HepG2 (cell line): ENCODE results near the gene ANKRD39. TPM values are rescaled to one million over a fixed set of nuclear protein-coding genes. Genes with fewer than 3 reads are reported as not detected.

ENCODE experiments used
- GPN1 ChIP-seq: sonication (generic); formaldehyde crosslinking; IDR thresholded peaks from 2 replicates; pipeline ENCODE4 v1.5.1; 2020; ENCODE audit warnings: missing genetic modification reagents, borderline replicate concordance
- HNF4A ChIP-seq: sonication (generic); formaldehyde crosslinking; IDR thresholded peaks from 2 replicates; pipeline ENCODE4 v1.4.0; 2020; ENCODE audit warnings: missing genetic modification reagents
- HNF4G ChIP-seq, 2 experiments: sonication (generic) in 1 of 2; formaldehyde crosslinking in 1 of 2; IDR thresholded peaks; 2 replicates each; pipeline versions ENCODE4 v1.4.0 to v1.6.1; 2011 to 2020; ENCODE audit warnings: borderline replicate concordance in 2 of 2, low read depth in 2 of 2, mild to moderate bottlenecking in 2 of 2, low read length in 1 of 2, missing genetic modification reagents in 1 of 2, moderate library complexity in 1 of 2
- HNRNPLL ChIP-seq: fragments of 200-400 bp; formaldehyde crosslinking; IDR thresholded peaks from 2 replicates; pipeline ENCODE4 v1.6.1; 2017; ENCODE audit warnings: mild to moderate bottlenecking, low read depth, low read length; ENCODE audit not compliant: poor library complexity, severe bottlenecking
- HOXA3 ChIP-seq: sonication (generic); formaldehyde crosslinking; IDR thresholded peaks from 2 replicates; pipeline ENCODE4 v1.5.0; 2020; ENCODE audit warnings: missing genetic modification reagents
- ISL2 ChIP-seq: sonication (generic); formaldehyde crosslinking; IDR thresholded peaks from 2 replicates; pipeline ENCODE4 v1.5.0; 2020; ENCODE audit warnings: missing genetic modification reagents
- MZF1 ChIP-seq: sonication (generic); formaldehyde crosslinking; IDR thresholded peaks from 2 replicates; pipeline ENCODE4 v1.8.1; 2023; ENCODE audit warnings: mild to moderate bottlenecking, missing genetic modification reagents, borderline replicate concordance
- NR2F1 ChIP-seq, 2 experiments: fragments of 450-650 bp in 1 of 2; formaldehyde crosslinking in 1 of 2; IDR thresholded peaks; 2 replicates each; pipeline versions ENCODE4 v1.5.0 to v1.6.1; 2016 to 2020; ENCODE audit warnings: mild to moderate bottlenecking in 1 of 2, missing compliant biosample characterization in 1 of 2, missing genetic modification reagents in 1 of 2, moderate library complexity in 1 of 2
- RFXANK ChIP-seq: IDR thresholded peaks from 2 replicates; pipeline ENCODE4 v1.6.1; 2016
- SOX6 ChIP-seq, 2 experiments: fragments of 450-650 bp in 1 of 2; sonication (generic) in 1 of 2; formaldehyde crosslinking in 1 of 2; IDR thresholded peaks; 2 replicates each; pipeline versions ENCODE4 v1.4.0 to v1.6.1; 2017 to 2020; ENCODE audit warnings: antibody characterized with exemption in 1 of 2, mild to moderate bottlenecking in 1 of 2, missing genetic modification reagents in 1 of 2
- THYN1 ChIP-seq: sonication (generic); formaldehyde crosslinking; IDR thresholded peaks from 2 replicates; pipeline ENCODE4 v1.8.1; 2023; ENCODE audit warnings: low read depth, mild to moderate bottlenecking, moderate library complexity, missing genetic modification reagents, borderline replicate concordance
- ZKSCAN5 ChIP-seq: sonication (generic); formaldehyde crosslinking; IDR thresholded peaks from 2 replicates; pipeline ENCODE4 v1.5.1; 2020; ENCODE audit warnings: mild to moderate bottlenecking, missing genetic modification reagents
- ZNF251 ChIP-seq: sonication (generic); formaldehyde crosslinking; IDR thresholded peaks from 2 replicates; pipeline ENCODE4 v1.9.0; 2021; ENCODE audit warnings: mild to moderate bottlenecking, missing genetic modification reagents
- ZNF530 ChIP-seq: sonication (generic); formaldehyde crosslinking; IDR thresholded peaks from 2 replicates; pipeline ENCODE4 v1.5.0; 2020; ENCODE audit warnings: low read depth, mild to moderate bottlenecking, missing genetic modification reagents
- ZNF567 ChIP-seq: sonication (generic); formaldehyde crosslinking; IDR thresholded peaks from 2 replicates; pipeline ENCODE4 v1.8.1; 2023; ENCODE audit warnings: mild to moderate bottlenecking, missing genetic modification reagents, borderline replicate concordance
- ZSCAN25 ChIP-seq: sonication (generic); formaldehyde crosslinking; IDR thresholded peaks from 2 replicates; pipeline ENCODE4 v1.8.0; 2022; ENCODE audit warnings: mild to moderate bottlenecking, missing genetic modification reagents
- polyA plus RNA-seq, 8 experiments: library from polyadenylated mRNA; depleted of rRNA in 3 of 8; stranded (reverse) in 7 of 8; unstranded in 1 of 8; fragments of >200 nt; fragmentation: Illumina TruSeq in 4 of 8; extraction: Trizol in 4 of 8; gene quantifications; 2 replicates each; pipeline versions ENCODE4 v1.2.1 to v1.2.3, GENCODE V29; 2011 to 2016; ENCODE audit warnings: low read depth in 4 of 8, missing spikeins in 1 of 8, mixed read lengths in 1 of 8; ENCODE audit not compliant: insufficient read depth in 1 of 8
- total RNA-seq, 5 experiments: library from RNA; depleted of rRNA; stranded (reverse); fragments of >200 nt; fragmentation: Illumina TruSeq; extraction: Trizol; gene quantifications; 2 replicates each; pipeline ENCODE4 v1.2.3, GENCODE V29; 2016; ENCODE audit warnings: low read depth in 1 of 5
- TF ChIP-seq, protein P1 (sequence below): sonication (generic); formaldehyde crosslinking; IDR thresholded peaks from 2 replicates; pipeline ENCODE4 v1.8.1; 2023; ENCODE audit warnings: mild to moderate bottlenecking, moderate library complexity, missing genetic modification reagents
- TF ChIP-seq, protein P2 (sequence below): sonication (generic); formaldehyde crosslinking; IDR thresholded peaks from 2 replicates; pipeline ENCODE4 v1.4.0; 2020; ENCODE audit warnings: mild to moderate bottlenecking, missing genetic modification reagents
- TF ChIP-seq, protein P3 (sequence below): sonication (generic); formaldehyde crosslinking; IDR thresholded peaks from 2 replicates; pipeline ENCODE4 v1.4.0; 2020; ENCODE audit warnings: missing genetic modification reagents
- TF ChIP-seq, protein P4 (sequence below): sonication (generic); formaldehyde crosslinking; IDR thresholded peaks from 2 replicates; pipeline ENCODE4 v1.4.0; 2020; ENCODE audit warnings: missing genetic modification reagents

The ANKRD39 gene
- total and polyA plus RNA-seq, 2 of the 13 experiments (the other 11 are each of a cell fraction or from before 2014, with no cell fraction given), result 23.2 to 24.8 TPM

DNA sequence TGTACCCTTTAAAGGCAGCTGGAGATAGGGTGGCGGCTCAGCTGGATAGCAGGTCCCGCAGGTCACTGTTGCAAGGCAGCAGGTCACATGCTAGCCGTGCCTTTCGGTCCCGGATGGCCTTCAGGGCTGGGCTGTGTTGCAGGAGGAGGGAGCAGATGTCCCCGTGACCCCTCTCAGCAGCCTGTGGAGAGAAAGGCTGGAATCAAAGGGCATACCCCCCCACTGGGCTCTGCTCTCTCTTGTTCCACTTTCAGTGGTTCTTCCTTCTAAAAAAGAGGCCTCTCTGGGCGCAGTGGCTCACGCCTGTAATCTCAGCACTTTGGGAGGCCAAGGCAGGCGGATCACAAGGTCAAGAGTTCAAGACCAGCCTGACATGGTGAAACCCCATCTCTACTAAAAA, 9.6 kb downstream of the ANKRD39 start (continued):
- TF ChIP-seq ZNF251 (CRISPR knock-in tag) (no peak), ZSCAN25 (CRISPR knock-in tag) (no peak), THYN1 (CRISPR knock-in tag) (no peak), ZNF530 (CRISPR knock-in tag) (no peak), ZKSCAN5 (CRISPR knock-in tag) (no peak), SOX6 (IDR thresholded peaks at IDR 0.05) (no peak), SOX6 (CRISPR knock-in tag; IDR thresholded peaks at IDR 0.05) (peak; percentile 29), NR2F1 (CRISPR knock-in tag; IDR thresholded peaks at IDR 0.05) (peak; percentile 38 to 55; a peak in 2 of 4 replicates), HNF4A (CRISPR knock-in tag) (peak; percentile 65), GPN1 (CRISPR knock-in tag) (no peak), HNRNPLL (no peak), ZNF567 (no peak), RFXANK (no peak), HOXA3 (CRISPR knock-in tag) (peak; percentile 46; the same call in 1 of the 2 replicates), HNF4G (IDR thresholded peaks at IDR 0.05; ENCODE audit: borderline replicate concordance, low read depth, low read length) (no peak), HNF4G (CRISPR knock-in tag; IDR thresholded peaks at IDR 0.05; ENCODE audit: borderline replicate concordance, low read depth) (peak; percentile 54; the same call in 1 of the 2 replicates), MZF1 (no peak), ISL2 (CRISPR knock-in tag) (no peak)
- TF ChIP-seq, protein P1, sequence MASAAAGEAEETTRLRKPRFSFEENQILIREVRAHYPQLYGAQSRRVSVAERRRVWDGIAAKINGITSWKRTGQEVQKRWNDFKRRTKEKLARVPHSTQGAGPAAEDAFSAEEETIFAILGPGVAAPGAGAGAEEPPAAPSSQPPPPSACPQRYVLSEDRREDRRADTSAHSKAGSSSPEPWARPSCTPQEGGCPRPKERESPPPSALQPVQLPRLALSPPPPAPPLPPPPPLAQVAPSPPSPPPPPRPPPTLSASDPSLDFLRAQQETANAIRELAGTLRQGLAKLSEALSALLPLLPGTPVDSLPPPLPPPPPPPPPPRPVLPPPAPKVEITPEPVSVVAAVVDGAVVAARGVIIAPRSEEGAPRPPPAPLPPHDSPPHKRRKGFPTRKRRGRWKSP (CRISPR knock-in tag), result no peak
- TF ChIP-seq, protein P2, sequence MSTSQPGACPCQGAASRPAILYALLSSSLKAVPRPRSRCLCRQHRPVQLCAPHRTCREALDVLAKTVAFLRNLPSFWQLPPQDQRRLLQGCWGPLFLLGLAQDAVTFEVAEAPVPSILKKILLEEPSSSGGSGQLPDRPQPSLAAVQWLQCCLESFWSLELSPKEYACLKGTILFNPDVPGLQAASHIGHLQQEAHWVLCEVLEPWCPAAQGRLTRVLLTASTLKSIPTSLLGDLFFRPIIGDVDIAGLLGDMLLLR (CRISPR knock-in tag), result no peak
- TF ChIP-seq, protein P3, sequence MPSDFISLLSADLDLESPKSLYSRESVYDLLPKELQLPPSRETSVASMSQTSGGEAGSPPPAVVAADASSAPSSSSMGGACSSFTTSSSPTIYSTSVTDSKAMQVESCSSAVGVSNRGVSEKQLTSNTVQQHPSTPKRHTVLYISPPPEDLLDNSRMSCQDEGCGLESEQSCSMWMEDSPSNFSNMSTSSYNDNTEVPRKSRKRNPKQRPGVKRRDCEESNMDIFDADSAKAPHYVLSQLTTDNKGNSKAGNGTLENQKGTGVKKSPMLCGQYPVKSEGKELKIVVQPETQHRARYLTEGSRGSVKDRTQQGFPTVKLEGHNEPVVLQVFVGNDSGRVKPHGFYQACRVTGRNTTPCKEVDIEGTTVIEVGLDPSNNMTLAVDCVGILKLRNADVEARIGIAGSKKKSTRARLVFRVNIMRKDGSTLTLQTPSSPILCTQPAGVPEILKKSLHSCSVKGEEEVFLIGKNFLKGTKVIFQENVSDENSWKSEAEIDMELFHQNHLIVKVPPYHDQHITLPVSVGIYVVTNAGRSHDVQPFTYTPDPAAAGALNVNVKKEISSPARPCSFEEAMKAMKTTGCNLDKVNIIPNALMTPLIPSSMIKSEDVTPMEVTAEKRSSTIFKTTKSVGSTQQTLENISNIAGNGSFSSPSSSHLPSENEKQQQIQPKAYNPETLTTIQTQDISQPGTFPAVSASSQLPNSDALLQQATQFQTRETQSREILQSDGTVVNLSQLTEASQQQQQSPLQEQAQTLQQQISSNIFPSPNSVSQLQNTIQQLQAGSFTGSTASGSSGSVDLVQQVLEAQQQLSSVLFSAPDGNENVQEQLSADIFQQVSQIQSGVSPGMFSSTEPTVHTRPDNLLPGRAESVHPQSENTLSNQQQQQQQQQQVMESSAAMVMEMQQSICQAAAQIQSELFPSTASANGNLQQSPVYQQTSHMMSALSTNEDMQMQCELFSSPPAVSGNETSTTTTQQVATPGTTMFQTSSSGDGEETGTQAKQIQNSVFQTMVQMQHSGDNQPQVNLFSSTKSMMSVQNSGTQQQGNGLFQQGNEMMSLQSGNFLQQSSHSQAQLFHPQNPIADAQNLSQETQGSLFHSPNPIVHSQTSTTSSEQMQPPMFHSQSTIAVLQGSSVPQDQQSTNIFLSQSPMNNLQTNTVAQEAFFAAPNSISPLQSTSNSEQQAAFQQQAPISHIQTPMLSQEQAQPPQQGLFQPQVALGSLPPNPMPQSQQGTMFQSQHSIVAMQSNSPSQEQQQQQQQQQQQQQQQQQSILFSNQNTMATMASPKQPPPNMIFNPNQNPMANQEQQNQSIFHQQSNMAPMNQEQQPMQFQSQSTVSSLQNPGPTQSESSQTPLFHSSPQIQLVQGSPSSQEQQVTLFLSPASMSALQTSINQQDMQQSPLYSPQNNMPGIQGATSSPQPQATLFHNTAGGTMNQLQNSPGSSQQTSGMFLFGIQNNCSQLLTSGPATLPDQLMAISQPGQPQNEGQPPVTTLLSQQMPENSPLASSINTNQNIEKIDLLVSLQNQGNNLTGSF (CRISPR knock-in tag), result no peak
- TF ChIP-seq, protein P4, sequence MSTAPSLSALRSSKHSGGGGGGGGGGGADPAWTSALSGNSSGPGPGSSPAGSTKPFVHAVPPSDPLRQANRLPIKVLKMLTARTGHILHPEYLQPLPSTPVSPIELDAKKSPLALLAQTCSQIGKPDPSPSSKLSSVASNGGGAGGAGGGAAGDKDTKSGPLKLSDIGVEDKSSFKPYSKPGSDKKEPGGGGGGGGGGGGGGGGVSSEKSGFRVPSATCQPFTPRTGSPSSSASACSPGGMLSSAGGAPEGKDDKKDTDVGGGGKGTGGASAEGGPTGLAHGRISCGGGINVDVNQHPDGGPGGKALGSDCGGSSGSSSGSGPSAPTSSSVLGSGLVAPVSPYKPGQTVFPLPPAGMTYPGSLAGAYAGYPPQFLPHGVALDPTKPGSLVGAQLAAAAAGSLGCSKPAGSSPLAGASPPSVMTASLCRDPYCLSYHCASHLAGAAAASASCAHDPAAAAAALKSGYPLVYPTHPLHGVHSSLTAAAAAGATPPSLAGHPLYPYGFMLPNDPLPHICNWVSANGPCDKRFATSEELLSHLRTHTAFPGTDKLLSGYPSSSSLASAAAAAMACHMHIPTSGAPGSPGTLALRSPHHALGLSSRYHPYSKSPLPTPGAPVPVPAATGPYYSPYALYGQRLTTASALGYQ (CRISPR knock-in tag), result no peak
